WTC11 (cell line): ENCODE results near the gene APOL2.

Experiments used
- ATF2 ChIP-seq: sonication (generic); formaldehyde crosslinking; IDR thresholded peaks from 2 replicates; pipeline ENCODE4 v1.8.1; 2022; ENCODE audit warnings: low read depth, missing genetic modification reagents, borderline replicate concordance
- ATF6 ChIP-seq: sonication (generic); formaldehyde crosslinking; IDR thresholded peaks from 2 replicates; pipeline ENCODE4 v1.8.1; 2023; ENCODE audit warnings: mild to moderate bottlenecking, missing genetic modification reagents
- CTCF ChIP-seq: fragments of 200-600 bp; IDR thresholded peaks from 2 replicates; pipeline ENCODE4 v1.8.0; 2022; ENCODE audit warnings: antibody characterized with exemption
- EMX1 ChIP-seq: fragments of 250-450 bp; sonication (Bioruptor Pico); IDR thresholded peaks from 2 replicates; pipeline ENCODE4 v1.8.0; 2021; ENCODE audit warnings: mild to moderate bottlenecking
- ESRRA ChIP-seq: sonication (generic); formaldehyde crosslinking; IDR thresholded peaks from 2 replicates; pipeline ENCODE4 v1.8.1; 2022; ENCODE audit warnings: mild to moderate bottlenecking, missing genetic modification reagents, borderline replicate concordance
- FOXK1 ChIP-seq: sonication (generic); formaldehyde crosslinking; IDR thresholded peaks from 2 replicates; pipeline ENCODE4 v1.8.0; 2022; ENCODE audit warnings: mild to moderate bottlenecking, moderate library complexity, missing genetic modification reagents
- FOXP1 ChIP-seq: sonication (generic); formaldehyde crosslinking; IDR thresholded peaks from 2 replicates; pipeline ENCODE4 v1.8.0; 2022; ENCODE audit warnings: missing genetic modification reagents, mild to moderate bottlenecking, moderate library complexity, borderline replicate concordance
- KAT7 ChIP-seq: sonication (generic); formaldehyde crosslinking; IDR thresholded peaks from 2 replicates; pipeline ENCODE4 v1.8.1; 2023; ENCODE audit warnings: missing genetic modification reagents, mild to moderate bottlenecking, borderline replicate concordance
- NFE2L1 ChIP-seq: sonication (generic); formaldehyde crosslinking; IDR thresholded peaks from 2 replicates; pipeline ENCODE4 v1.8.1; 2023; ENCODE audit warnings: missing genetic modification reagents
- NR1H2 ChIP-seq: sonication (generic); formaldehyde crosslinking; IDR thresholded peaks from 2 replicates; pipeline ENCODE4 v1.9.0; 2021; ENCODE audit warnings: mild to moderate bottlenecking, moderate library complexity, missing genetic modification reagents
- NR3C1 ChIP-seq: sonication (generic); formaldehyde crosslinking; conservative IDR thresholded peaks from 2 replicates; pipeline ENCODE4 v1.8.1; 2023; ENCODE audit warnings: low read depth, mild to moderate bottlenecking, missing genetic modification reagents
- SMAD4 ChIP-seq: sonication (generic); formaldehyde crosslinking; IDR thresholded peaks from 2 replicates; pipeline ENCODE4 v1.8.0; 2022; ENCODE audit warnings: mild to moderate bottlenecking, missing genetic modification reagents
- USF1 ChIP-seq: sonication (generic); formaldehyde crosslinking; IDR thresholded peaks from 2 replicates; pipeline ENCODE4 v1.8.0; 2022; ENCODE audit warnings: mild to moderate bottlenecking, missing genetic modification reagents
- TF ChIP-seq, protein P1 (sequence below): sonication (generic); formaldehyde crosslinking; IDR thresholded peaks from 2 replicates; pipeline ENCODE4 v1.8.0; 2022; ENCODE audit warnings: mild to moderate bottlenecking, missing genetic modification reagents

DNA sequence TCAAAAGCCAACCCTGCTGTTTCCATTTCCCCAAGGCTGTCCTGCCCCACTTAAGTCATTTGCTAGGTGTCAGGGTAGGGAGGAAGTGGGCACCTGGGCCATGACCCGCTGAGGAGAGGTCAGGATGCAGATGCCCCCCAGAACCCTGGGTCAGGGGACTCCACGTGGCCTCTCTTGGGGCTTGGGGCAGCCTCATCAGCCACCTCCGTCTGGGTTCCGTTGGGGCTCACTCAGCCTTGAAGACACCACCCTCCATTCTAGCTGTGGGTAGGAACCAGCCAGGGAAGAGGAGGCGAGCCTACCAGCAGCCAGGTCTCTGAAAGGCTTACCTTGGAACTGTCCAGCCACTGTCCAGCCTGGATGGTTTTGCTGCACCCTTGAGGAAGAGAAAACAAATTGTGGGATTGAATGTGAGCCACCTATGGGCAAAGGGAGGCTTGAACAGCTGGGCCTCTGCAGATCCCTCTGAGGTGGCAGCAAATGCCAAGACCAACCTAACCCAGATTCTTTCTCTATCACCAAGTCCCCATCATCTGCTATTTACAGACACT, 40.3 kb downstream of the APOL2 start:
- TF ChIP-seq NR1H2 (CRISPR knock-in tag) (no peak), NR3C1 (CRISPR knock-in tag) (no peak), CTCF (no peak), ATF2 (CRISPR knock-in tag) (no peak), ATF6 (CRISPR knock-in tag) (no peak), SMAD4 (CRISPR knock-in tag) (no peak), ESRRA (CRISPR knock-in tag) (no peak), FOXP1 (no peak), FOXK1 (CRISPR knock-in tag) (no peak), EMX1 (no peak), NFE2L1 (CRISPR knock-in tag) (no peak), KAT7 (CRISPR knock-in tag) (no peak), USF1 (CRISPR knock-in tag) (no peak)
- TF ChIP-seq, protein P1, sequence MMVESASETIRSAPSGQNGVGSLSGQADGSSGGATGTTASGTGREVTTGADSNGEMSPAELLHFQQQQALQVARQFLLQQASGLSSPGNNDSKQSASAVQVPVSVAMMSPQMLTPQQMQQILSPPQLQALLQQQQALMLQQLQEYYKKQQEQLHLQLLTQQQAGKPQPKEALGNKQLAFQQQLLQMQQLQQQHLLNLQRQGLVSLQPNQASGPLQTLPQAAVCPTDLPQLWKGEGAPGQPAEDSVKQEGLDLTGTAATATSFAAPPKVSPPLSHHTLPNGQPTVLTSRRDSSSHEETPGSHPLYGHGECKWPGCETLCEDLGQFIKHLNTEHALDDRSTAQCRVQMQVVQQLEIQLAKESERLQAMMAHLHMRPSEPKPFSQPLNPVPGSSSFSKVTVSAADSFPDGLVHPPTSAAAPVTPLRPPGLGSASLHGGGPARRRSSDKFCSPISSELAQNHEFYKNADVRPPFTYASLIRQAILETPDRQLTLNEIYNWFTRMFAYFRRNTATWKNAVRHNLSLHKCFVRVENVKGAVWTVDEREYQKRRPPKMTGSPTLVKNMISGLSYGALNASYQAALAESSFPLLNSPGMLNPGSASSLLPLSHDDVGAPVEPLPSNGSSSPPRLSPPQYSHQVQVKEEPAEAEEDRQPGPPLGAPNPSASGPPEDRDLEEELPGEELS (CRISPR knock-in tag): no peak
